ENCODE measurements around the gene EZH1. TPM values are rescaled to one million over a fixed set of nuclear protein-coding genes. Genes with fewer than 3 reads are reported as not detected.

EZH1 gene
- total RNA-seq, 1 experiment from 2014 or later: 22.4 TPM

DNA sequence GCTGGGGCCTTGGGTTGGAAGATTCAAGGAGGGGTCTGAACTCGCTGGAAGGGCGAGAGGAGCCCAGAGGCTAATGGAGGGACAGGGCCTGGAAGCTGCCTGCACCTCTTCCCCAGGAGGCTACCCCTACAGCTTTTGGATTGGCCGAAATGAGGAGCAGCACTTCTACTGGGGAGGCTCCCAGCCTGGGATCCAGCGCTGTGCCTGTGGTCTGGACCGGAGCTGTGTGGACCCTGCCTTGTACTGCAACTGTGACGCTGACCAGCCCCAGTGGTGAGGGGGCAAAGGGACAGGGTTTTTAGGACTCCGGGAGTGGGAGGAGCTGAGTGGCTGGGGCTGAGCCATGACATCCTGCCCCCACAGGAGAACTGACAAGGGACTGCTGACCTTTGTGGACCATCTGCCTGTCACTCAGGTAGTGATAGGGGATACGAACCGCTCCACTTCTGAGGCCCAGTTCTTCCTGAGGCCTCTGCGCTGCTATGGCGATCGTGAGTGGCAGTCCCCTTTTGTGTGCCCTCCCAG lies 53.8 kb downstream of the EZH1 start:
- DNase-seq (ENCODE audit: low spot score) (no peak), ATAC-seq (no peak; the same call in 1 of the 2 replicates)
- Mint-ChIP-seq H3K27ac (no peak overlapping the region), H3K4me3 (no peak overlapping the region), H3K27me3 (ENCODE audit: low read depth) (no peaks in the 10 kb centered on the region), H3K9me3 (no peaks in the 10 kb centered on the region), H3K36me3 (peaks cover 11% of the 10 kb centered on the region), H3K4me1 (peaks cover 9% of the 10 kb centered on the region; the same call in 1 of the 2 replicates)
- ChIA-PET CTCF (interaction anchor here (0.6 to 1.8 kb wide), 5 partner anchors 10 to 113 kb away, joined by 3 to 7 read pairs (median 3); partner anchors contain the start of gene PSMC3IP), POLR2A (no interaction called here)
- TF ChIP-seq, protein P1, sequence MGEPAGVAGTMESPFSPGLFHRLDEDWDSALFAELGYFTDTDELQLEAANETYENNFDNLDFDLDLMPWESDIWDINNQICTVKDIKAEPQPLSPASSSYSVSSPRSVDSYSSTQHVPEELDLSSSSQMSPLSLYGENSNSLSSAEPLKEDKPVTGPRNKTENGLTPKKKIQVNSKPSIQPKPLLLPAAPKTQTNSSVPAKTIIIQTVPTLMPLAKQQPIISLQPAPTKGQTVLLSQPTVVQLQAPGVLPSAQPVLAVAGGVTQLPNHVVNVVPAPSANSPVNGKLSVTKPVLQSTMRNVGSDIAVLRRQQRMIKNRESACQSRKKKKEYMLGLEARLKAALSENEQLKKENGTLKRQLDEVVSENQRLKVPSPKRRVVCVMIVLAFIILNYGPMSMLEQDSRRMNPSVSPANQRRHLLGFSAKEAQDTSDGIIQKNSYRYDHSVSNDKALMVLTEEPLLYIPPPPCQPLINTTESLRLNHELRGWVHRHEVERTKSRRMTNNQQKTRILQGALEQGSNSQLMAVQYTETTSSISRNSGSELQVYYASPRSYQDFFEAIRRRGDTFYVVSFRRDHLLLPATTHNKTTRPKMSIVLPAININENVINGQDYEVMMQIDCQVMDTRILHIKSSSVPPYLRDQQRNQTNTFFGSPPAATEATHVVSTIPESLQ (CRISPR knock-in tag; IDR thresholded peaks at IDR 0.05): no peak
- TF ChIP-seq GTF2I (CRISPR knock-in tag; conservative IDR thresholded peaks at IDR 0.05) (no peak), NFYB (CRISPR knock-in tag; conservative IDR thresholded peaks at IDR 0.05; ENCODE audit: low read depth) (no peak), ATF2 (CRISPR knock-in tag; IDR thresholded peaks at IDR 0.05; ENCODE audit: borderline replicate concordance, low read depth) (no peak), HMGXB4 (CRISPR knock-in tag; IDR thresholded peaks at IDR 0.05) (no peak), SOX15 (CRISPR knock-in tag; IDR thresholded peaks at IDR 0.05) (no peak), ZNF121 (CRISPR knock-in tag; IDR thresholded peaks at IDR 0.05) (no peak), CBFB (CRISPR knock-in tag; IDR thresholded peaks at IDR 0.05; ENCODE audit: low read depth) (no peak), FOXK1 (CRISPR knock-in tag; IDR thresholded peaks at IDR 0.05) (no peak)
- TF ChIP-seq, protein P2, sequence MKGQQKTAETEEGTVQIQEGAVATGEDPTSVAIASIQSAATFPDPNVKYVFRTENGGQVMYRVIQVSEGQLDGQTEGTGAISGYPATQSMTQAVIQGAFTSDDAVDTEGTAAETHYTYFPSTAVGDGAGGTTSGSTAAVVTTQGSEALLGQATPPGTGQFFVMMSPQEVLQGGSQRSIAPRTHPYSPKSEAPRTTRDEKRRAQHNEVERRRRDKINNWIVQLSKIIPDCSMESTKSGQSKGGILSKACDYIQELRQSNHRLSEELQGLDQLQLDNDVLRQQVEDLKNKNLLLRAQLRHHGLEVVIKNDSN (CRISPR knock-in tag; IDR thresholded peaks at IDR 0.05): no peak

GRCh38 chr17:42690596-42690995 lies 54.2 kb downstream of the EZH1 start:
- DNase-seq (ENCODE audit: low spot score) (no peak), ATAC-seq (no peak)
- ChIA-PET CTCF (interaction anchor here (0.7 to 1.8 kb wide), 3 partner anchors 11 to 133 kb away, joined by 3 to 7 read pairs (median 3); partner anchors contain the start of genes BECN1 and PSMC3IP), POLR2A (no interaction called here)
- H3K4me1 Mint-ChIP-seq: peaks cover 9% of the 10 kb centered on the region; the same call in 1 of the 2 replicates
- no peak overlapping the region for H3K4me3 Mint-ChIP-seq
- H3K36me3 Mint-ChIP-seq: peaks cover 11% of the 10 kb centered on the region; the same call in 1 of the 2 replicates
- H3K9me3 Mint-ChIP-seq: no peaks in the 10 kb centered on the region
- no peaks in the 10 kb centered on the region for H3K27me3 Mint-ChIP-seq (ENCODE audit: low read depth)
- H3K27ac Mint-ChIP-seq: no peak overlapping the region
- TF ChIP-seq ATF1 (CRISPR knock-in tag; IDR thresholded peaks at IDR 0.05) (no peak), TEAD4 (CRISPR knock-in tag; IDR thresholded peaks at IDR 0.05) (no peak), PRRX2 (CRISPR knock-in tag; IDR thresholded peaks at IDR 0.05) (no peak), TEAD1 (CRISPR knock-in tag; IDR thresholded peaks at IDR 0.05) (no peak), AR (CRISPR knock-in tag; IDR thresholded peaks at IDR 0.05) (no peak), NFE2L1 (CRISPR knock-in tag; IDR thresholded peaks at IDR 0.05) (no peak)
- TF ChIP-seq, protein P3, sequence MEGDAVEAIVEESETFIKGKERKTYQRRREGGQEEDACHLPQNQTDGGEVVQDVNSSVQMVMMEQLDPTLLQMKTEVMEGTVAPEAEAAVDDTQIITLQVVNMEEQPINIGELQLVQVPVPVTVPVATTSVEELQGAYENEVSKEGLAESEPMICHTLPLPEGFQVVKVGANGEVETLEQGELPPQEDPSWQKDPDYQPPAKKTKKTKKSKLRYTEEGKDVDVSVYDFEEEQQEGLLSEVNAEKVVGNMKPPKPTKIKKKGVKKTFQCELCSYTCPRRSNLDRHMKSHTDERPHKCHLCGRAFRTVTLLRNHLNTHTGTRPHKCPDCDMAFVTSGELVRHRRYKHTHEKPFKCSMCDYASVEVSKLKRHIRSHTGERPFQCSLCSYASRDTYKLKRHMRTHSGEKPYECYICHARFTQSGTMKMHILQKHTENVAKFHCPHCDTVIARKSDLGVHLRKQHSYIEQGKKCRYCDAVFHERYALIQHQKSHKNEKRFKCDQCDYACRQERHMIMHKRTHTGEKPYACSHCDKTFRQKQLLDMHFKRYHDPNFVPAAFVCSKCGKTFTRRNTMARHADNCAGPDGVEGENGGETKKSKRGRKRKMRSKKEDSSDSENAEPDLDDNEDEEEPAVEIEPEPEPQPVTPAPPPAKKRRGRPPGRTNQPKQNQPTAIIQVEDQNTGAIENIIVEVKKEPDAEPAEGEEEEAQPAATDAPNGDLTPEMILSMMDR (IDR thresholded peaks at IDR 0.05): no peak
- TF ChIP-seq, protein P1 (CRISPR knock-in tag; IDR thresholded peaks at IDR 0.05): no peak
- TF ChIP-seq, protein P4, sequence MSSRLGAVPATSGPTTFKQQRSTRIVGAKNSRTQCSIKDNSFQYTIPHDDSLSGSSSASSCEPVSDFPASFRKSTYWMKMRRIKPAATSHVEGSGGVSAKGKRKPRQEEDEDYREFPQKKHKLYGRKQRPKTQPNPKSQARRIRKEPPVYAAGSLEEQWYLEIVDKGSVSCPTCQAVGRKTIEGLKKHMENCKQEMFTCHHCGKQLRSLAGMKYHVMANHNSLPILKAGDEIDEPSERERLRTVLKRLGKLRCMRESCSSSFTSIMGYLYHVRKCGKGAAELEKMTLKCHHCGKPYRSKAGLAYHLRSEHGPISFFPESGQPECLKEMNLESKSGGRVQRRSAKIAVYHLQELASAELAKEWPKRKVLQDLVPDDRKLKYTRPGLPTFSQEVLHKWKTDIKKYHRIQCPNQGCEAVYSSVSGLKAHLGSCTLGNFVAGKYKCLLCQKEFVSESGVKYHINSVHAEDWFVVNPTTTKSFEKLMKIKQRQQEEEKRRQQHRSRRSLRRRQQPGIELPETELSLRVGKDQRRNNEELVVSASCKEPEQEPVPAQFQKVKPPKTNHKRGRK (CRISPR knock-in tag; IDR thresholded peaks at IDR 0.05; ENCODE audit: borderline replicate concordance): no peak
- TF ChIP-seq, protein P5, sequence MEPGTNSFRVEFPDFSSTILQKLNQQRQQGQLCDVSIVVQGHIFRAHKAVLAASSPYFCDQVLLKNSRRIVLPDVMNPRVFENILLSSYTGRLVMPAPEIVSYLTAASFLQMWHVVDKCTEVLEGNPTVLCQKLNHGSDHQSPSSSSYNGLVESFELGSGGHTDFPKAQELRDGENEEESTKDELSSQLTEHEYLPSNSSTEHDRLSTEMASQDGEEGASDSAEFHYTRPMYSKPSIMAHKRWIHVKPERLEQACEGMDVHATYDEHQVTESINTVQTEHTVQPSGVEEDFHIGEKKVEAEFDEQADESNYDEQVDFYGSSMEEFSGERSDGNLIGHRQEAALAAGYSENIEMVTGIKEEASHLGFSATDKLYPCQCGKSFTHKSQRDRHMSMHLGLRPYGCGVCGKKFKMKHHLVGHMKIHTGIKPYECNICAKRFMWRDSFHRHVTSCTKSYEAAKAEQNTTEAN (CRISPR knock-in tag; IDR thresholded peaks at IDR 0.05): no peak

Data from WTC11 (cell line).